ENCODE results near the gene BCL2L2. TPM values are rescaled to one million over a fixed set of nuclear protein-coding genes. Genes with fewer than 3 reads are reported as not detected.
"Not testable (repeated sequence)": the region's sequence is repeated elsewhere in the genome, so short reads cannot be mapped to it uniquely, and the experiment has no call there.

BCL2L2 gene
- total and polyA plus RNA-seq, 10 of the 15 experiments (the other 5 are each of a cell fraction or from before 2014, with no cell fraction given) = 1.4 to 14.7 (median 7.1) TPM

DNA sequence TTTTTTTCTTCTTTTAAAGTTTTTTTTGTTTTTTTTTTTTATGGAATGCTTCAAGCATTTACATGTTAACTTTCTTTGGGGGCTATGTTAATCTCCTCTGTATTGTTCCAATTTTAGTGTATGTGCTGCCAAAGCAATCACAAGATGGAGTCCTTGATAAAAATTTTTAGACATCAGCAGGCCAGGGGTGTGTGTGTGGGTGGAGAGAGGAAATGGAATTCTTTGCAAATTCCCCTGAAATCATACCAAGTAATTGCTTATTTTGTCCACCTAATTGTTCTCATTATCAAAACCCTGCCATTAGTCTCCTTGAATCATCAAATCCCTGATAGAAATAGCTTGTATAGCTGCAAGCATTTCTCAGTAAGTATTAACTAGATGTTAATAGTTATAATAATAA is 47.2 kb upstream of the BCL2L2 start (continued):
- TF ChIP-seq RB1 (IDR thresholded peaks at IDR 0.05; ENCODE audit: borderline replicate concordance) (no peak), TCF7 (IDR thresholded peaks at IDR 0.05; ENCODE audit: borderline replicate concordance) (no peak), ETV6 (conservative IDR thresholded peaks at IDR 0.05 in 1 of 2, IDR thresholded peaks at IDR 0.05 in 1 of 2; ENCODE audit: borderline replicate concordance in 1 of 2, low read depth in 1 of 2) (no peak), SUZ12 (IDR thresholded peaks at IDR 0.05; ENCODE audit: unreplicated experiment) (no peak), CREM (IDR thresholded peaks at IDR 0.05; ENCODE audit: low read depth) (no peak), SREBF1 (IDR thresholded peaks at IDR 0.05; ENCODE audit: low read length) (no peak), PAX8 (IDR thresholded peaks at IDR 0.05) (no peak)
- TF ChIP-seq, protein P1, sequence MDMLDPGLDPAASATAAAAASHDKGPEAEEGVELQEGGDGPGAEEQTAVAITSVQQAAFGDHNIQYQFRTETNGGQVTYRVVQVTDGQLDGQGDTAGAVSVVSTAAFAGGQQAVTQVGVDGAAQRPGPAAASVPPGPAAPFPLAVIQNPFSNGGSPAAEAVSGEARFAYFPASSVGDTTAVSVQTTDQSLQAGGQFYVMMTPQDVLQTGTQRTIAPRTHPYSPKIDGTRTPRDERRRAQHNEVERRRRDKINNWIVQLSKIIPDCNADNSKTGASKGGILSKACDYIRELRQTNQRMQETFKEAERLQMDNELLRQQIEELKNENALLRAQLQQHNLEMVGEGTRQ (IDR thresholded peaks at IDR 0.05; ENCODE audit: borderline replicate concordance, low read depth, low read length) = no peak
- TF ChIP-seq, protein P2, sequence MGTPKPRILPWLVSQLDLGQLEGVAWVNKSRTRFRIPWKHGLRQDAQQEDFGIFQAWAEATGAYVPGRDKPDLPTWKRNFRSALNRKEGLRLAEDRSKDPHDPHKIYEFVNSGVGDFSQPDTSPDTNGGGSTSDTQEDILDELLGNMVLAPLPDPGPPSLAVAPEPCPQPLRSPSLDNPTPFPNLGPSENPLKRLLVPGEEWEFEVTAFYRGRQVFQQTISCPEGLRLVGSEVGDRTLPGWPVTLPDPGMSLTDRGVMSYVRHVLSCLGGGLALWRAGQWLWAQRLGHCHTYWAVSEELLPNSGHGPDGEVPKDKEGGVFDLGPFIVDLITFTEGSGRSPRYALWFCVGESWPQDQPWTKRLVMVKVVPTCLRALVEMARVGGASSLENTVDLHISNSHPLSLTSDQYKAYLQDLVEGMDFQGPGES (IDR thresholded peaks at IDR 0.05) = no peak

DNA sequence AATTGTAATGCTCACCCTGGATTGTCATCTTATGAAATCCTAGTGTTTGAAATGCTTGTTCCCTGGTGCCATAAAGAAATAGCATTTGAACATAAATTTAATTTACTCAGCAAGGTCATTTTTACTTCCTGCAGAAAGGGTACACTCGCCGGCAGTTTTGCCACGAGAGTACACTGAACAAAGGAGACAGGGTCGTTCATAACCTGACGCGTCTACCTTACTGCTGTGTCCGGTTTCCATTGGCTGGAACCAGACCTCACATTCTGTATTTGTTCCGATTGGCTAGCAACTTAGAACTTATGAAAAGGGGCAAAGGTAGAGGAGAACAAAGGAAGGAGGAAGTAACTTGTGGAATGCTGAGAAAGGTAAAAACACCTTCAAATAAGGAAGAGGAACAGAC is 45.8 kb upstream of the BCL2L2 start:
- FAIRE-seq; intact Hi-C loops (cut with micrococcal nuclease; ENCODE audit: unreplicated experiment); POLR2A ChIA-PET; BruUV-seq (replicated peaks); RAD21 ChIA-PET (ENCODE audit: unreplicated experiment); H3K9ac ChIP-seq (ENCODE audit: control insufficient read depth, insufficient read depth, low read length); H3K79me2 ChIP-seq (ENCODE audit: control insufficient read depth, insufficient read depth, low read length); H3K4me3 ChIP-seq; DNase-seq (ENCODE audit: low read depth, low spot score); H3K4me1 ChIP-seq (ENCODE audit: control insufficient read depth, insufficient read depth, low read length); H3K27ac ChIP-seq (ENCODE audit: control insufficient read depth, insufficient read depth); H3K4me2 ChIP-seq (ENCODE audit: control insufficient read depth, insufficient read depth); H3K27me3 ChIP-seq (replicated peaks in 1 of 2; ENCODE audit: control insufficient read depth in 2 of 2, insufficient read depth in 2 of 2, low read length in 1 of 2); H4K20me1 ChIP-seq (ENCODE audit: control insufficient read depth, insufficient read depth); H2AFZ ChIP-seq (ENCODE audit: control insufficient read depth, low read depth, low read length); H3K36me3 ChIP-seq (ENCODE audit: control insufficient read depth in 2 of 2, insufficient read depth in 2 of 2, low read length in 1 of 2); H3K9me3 ChIP-seq (replicated peaks; ENCODE audit: control insufficient read depth, insufficient read depth, low read length); ATAC-seq: not testable (repeated sequence)
- ChIA-PET SMC1A (ENCODE audit: uncharacterized antibody, unreplicated experiment) (interaction anchor here (1.1 to 1.2 kb wide), 2 partner anchors 10 to 34 kb away, joined by 3 read pairs; no protein-coding TSS in a partner anchor), CTCF (interaction anchor here (0.9 to 1.1 kb wide), 2 partner anchors 17 to 119 kb away, joined by 3 read pairs; no protein-coding TSS in a partner anchor)
- 72% methylated on average over 8 of the region's 8 CpGs for WGBS (ENCODE audit: insufficient coverage, insufficient replicate concordance, low lambda C conversion rate, missing lambda C conversion rate)
- in situ Hi-C loops (cut with MboI) = loop anchor here (5.0 kb wide), 1 partner anchor 121 kb away; no protein-coding TSS in a partner anchor

All from GM12878 (cell line).